GM13976 (cell line): ENCODE results near the gene SSMEM1.

Experiments used
- DNase-seq: peaks from one replicate; pipeline ENCODE4 v3.0.0; 2012; ENCODE audit warnings: low spot score
- CTCF ChIP-seq: IDR thresholded peaks from 2 replicates; pipeline ENCODE4 v1.5.1; 2012; ENCODE audit warnings: borderline replicate concordance, mild to moderate bottlenecking; ENCODE audit not compliant: insufficient read depth; ENCODE audit errors: extremely low read depth, missing control alignments, control extremely low read depth
- in situ Hi-C: fragments of 300-500 bp; cut with MboI; formaldehyde crosslinking; loops from one replicate; pipeline ENCODE4 v1.12.0; 2022; ENCODE audit warnings: low sequenced_read_pairs, mixed read lengths, inconsistent platforms; ENCODE audit not compliant: unreplicated experiment

Gene SSMEM1

GRCh38 chr7:130191791-130192190 is 15.9 kb upstream of the SSMEM1 start:
- TF ChIP-seq CTCF: no peak
- in situ Hi-C loops: no loop called here

GRCh38 chr7:130195396-130195795 is 12.3 kb upstream of the SSMEM1 start:
- TF ChIP-seq CTCF: no peak
- in situ Hi-C loops: no loop called here
- no peak for DNase-seq

More at GRCh38 chr7:130191791-130192190, 15.9 kb upstream of the SSMEM1 start:
- no peak for DNase-seq

- TF ChIP-seq CTCF: no peak
- DNase-seq: no peak
- in situ Hi-C loops: no loop called here
Measured at GRCh38 chr7:130196476-130196875, 11.2 kb upstream of the SSMEM1 start.

- in situ Hi-C loops: no loop called here
- no peak for TF ChIP-seq CTCF
- no peak for DNase-seq
Measured at GRCh38 chr7:130197094-130197493, 10.6 kb upstream of the SSMEM1 start.

GRCh38 chr7:130201796-130202195 is 5.9 kb upstream of the SSMEM1 start:
- DNase-seq: no peak
- in situ Hi-C loops: no loop called here
- TF ChIP-seq CTCF: no peak

GRCh38 chr7:130205084-130205947 is 2.3 kb upstream of the SSMEM1 start, which contains the start of gene TMEM209:
TMEM209 (minus strand) TSS chr7:130205406; CDS start chr7:130205375, 31 bp downstream.
- no peak for TF ChIP-seq CTCF
- in situ Hi-C loops: no loop called here
- DNase-seq: peak; percentile 98
